ENCODE data around the gene ZPBP2. TPM values are rescaled to one million over a fixed set of nuclear protein-coding genes. Genes with fewer than 3 reads are reported as not detected.
"Not testable (repeated sequence)": the region's sequence is repeated elsewhere in the genome, so short reads cannot be mapped to it uniquely, and the experiment has no call there.

ZPBP2 gene
- total RNA-seq = not detected
- long read RNA-seq = 0 reads

- DNase-seq = no peak
- intact Hi-C loops (cut with DNase I) = no loop called here
- no peak for ATAC-seq
Observed at GRCh38 chr17:39867880-39868553, at the start of gene ZPBP2. Gene ZPBP2 (plus strand): TSS chr17:39868202. CDS start chr17:39868355, 153 bp downstream.

GRCh38 chr17:39818358-39819000, 49.5 kb upstream of the ZPBP2 start:
- ATAC-seq (no peak), DNase-seq (no peak)
- intact Hi-C loops (cut with DNase I) = no loop called here

- intact Hi-C loops (cut with DNase I) = no loop called here
Observed at GRCh38 chr17:39820541-39820940, 47.5 kb upstream of the ZPBP2 start.

GRCh38 chr17:39820987-39821386, 47.0 kb upstream of the ZPBP2 start:
- intact Hi-C loops (cut with DNase I) = no loop called here
- ATAC-seq = no peak

More at GRCh38 chr17:39820541-39820940, 47.5 kb upstream of the ZPBP2 start:
- ATAC-seq = no peak
- DNase-seq = no peak

GRCh38 chr17:39822051-39822451, 46.0 kb upstream of the ZPBP2 start:
- intact Hi-C loops (cut with DNase I) = no loop called here
- ATAC-seq (no peak), DNase-seq (no peak)

More at GRCh38 chr17:39820987-39821386, 47.0 kb upstream of the ZPBP2 start:
- no peak for DNase-seq

- intact Hi-C loops (cut with DNase I) = no loop called here
- no peak for ATAC-seq
- DNase-seq = no peak
Observed at GRCh38 chr17:39823407-39824054, 44.5 kb upstream of the ZPBP2 start.

- ATAC-seq (no peak), DNase-seq (no peak)
- intact Hi-C loops (cut with DNase I) = no loop called here
Observed at GRCh38 chr17:39826334-39826733, 41.7 kb upstream of the ZPBP2 start.

- intact Hi-C loops (cut with DNase I) = no loop called here
- ATAC-seq (no peak), DNase-seq (no peak)
Observed at GRCh38 chr17:39828443-39828842, 39.6 kb upstream of the ZPBP2 start.

GRCh38 chr17:39831588-39831987, 36.4 kb upstream of the ZPBP2 start:
- intact Hi-C loops (cut with DNase I) = no loop called here
- ATAC-seq (no peak), DNase-seq (no peak)

GRCh38 chr17:39834017-39834416, 34.0 kb upstream of the ZPBP2 start:
- intact Hi-C loops (cut with DNase I) = no loop called here
- no peak for ATAC-seq
- no peak for DNase-seq

GRCh38 chr17:39835038-39835786, 32.8 kb upstream of the ZPBP2 start:
- no peak for DNase-seq
- ATAC-seq = no peak
- intact Hi-C loops (cut with DNase I) = no loop called here

- DNase-seq = no peak
- intact Hi-C loops (cut with DNase I) = no loop called here
- ATAC-seq = no peak
Observed at GRCh38 chr17:39836117-39836516, 31.9 kb upstream of the ZPBP2 start.

GRCh38 chr17:39838057-39838456, 29.9 kb upstream of the ZPBP2 start:
- intact Hi-C loops (cut with DNase I) = no loop called here
- no peak for DNase-seq

GRCh38 chr17:39838784-39839183, 29.2 kb upstream of the ZPBP2 start:
- ATAC-seq = no peak
- no peak for DNase-seq
- intact Hi-C loops (cut with DNase I) = no loop called here

More at GRCh38 chr17:39838057-39838456, 29.9 kb upstream of the ZPBP2 start:
- ATAC-seq = no peak

- ATAC-seq (no peak), DNase-seq (no peak)
- intact Hi-C loops (cut with DNase I) = no loop called here
Observed at GRCh38 chr17:39841134-39841683, 26.8 kb upstream of the ZPBP2 start.

GRCh38 chr17:39845052-39845846, 22.8 kb upstream of the ZPBP2 start:
- intact Hi-C loops (cut with DNase I) = no loop called here
- DNase-seq (no peak), ATAC-seq (no peak)

GRCh38 chr17:39846205-39846604, 21.8 kb upstream of the ZPBP2 start:
- no peak for ATAC-seq
- intact Hi-C loops (cut with DNase I) = no loop called here
- no peak for DNase-seq

- intact Hi-C loops (cut with DNase I) = no loop called here
- ATAC-seq = no peak
- DNase-seq = no peak
Observed at GRCh38 chr17:39848600-39848999, 19.4 kb upstream of the ZPBP2 start.

- intact Hi-C loops (cut with DNase I); DNase-seq; ATAC-seq: not testable (repeated sequence)
Observed at GRCh38 chr17:39850186-39850585, 17.8 kb upstream of the ZPBP2 start.
